ENCODE data around the gene SYNDIG1.

Gene SYNDIG1

GRCh38 chr20:24469116-24469893 is at the start of gene SYNDIG1:
Gene SYNDIG1, plus strand, starts transcription at chr20:24469629. Its CDS starts 73,469 bp downstream, at chr20:24543098.
- no peak for DNase-seq

GRCh38 chr20:24419786-24420185 is 49.6 kb upstream of the SYNDIG1 start:
- no peak for DNase-seq

GRCh38 chr20:24420567-24420966 is 48.9 kb upstream of the SYNDIG1 start:
- DNase-seq = no peak

- no peak for DNase-seq
Measured at GRCh38 chr20:24421071-24421470, 48.4 kb upstream of the SYNDIG1 start.

- no peak for DNase-seq
Measured at GRCh38 chr20:24422091-24422760, 47.2 kb upstream of the SYNDIG1 start.

GRCh38 chr20:24423390-24424313 is 45.8 kb upstream of the SYNDIG1 start:
- no peak for DNase-seq

GRCh38 chr20:24425523-24426135 is 43.8 kb upstream of the SYNDIG1 start:
- no peak for DNase-seq

GRCh38 chr20:24431279-24432045 is 38.0 kb upstream of the SYNDIG1 start:
- DNase-seq = no peak

GRCh38 chr20:24432046-24432442 is 37.4 kb upstream of the SYNDIG1 start:
- DNase-seq = no peak

- DNase-seq = no peak
Measured at GRCh38 chr20:24436160-24436559, 33.3 kb upstream of the SYNDIG1 start.

GRCh38 chr20:24437196-24438082 is 32.0 kb upstream of the SYNDIG1 start:
- no peak for DNase-seq

- no peak for DNase-seq
Measured at GRCh38 chr20:24438331-24438730, 31.1 kb upstream of the SYNDIG1 start.

- DNase-seq = no peak
Measured at GRCh38 chr20:24439737-24440387, 29.6 kb upstream of the SYNDIG1 start.

- no peak for DNase-seq
Measured at GRCh38 chr20:24441661-24442060, 27.8 kb upstream of the SYNDIG1 start.

GRCh38 chr20:24442909-24443308 is 26.5 kb upstream of the SYNDIG1 start:
- no peak for DNase-seq

GRCh38 chr20:24443436-24443835 is 26.0 kb upstream of the SYNDIG1 start:
- DNase-seq = no peak

- no peak for DNase-seq
Measured at GRCh38 chr20:24444526-24445190, 24.8 kb upstream of the SYNDIG1 start.

GRCh38 chr20:24445510-24446170 is 23.8 kb upstream of the SYNDIG1 start:
- DNase-seq = no peak

- no peak for DNase-seq
Measured at GRCh38 chr20:24446811-24447210, 22.6 kb upstream of the SYNDIG1 start.
